ENCODE results near the gene NXN.
"Not testable (repeated sequence)": the region's sequence is repeated elsewhere in the genome, so short reads cannot be mapped to it uniquely, and the experiment has no call there.

Gene NXN

GRCh38 chr17:795276-795675 is 184.3 kb downstream of the NXN start:
- no peak overlapping the region for H3K4me3 Mint-ChIP-seq
- H3K9me3 Mint-ChIP-seq = no peaks in the 10 kb centered on the region
- H3K27me3 Mint-ChIP-seq = no peaks in the 10 kb centered on the region
- H3K36me3 Mint-ChIP-seq = peaks cover 2% of the 10 kb centered on the region
- H3K27ac Mint-ChIP-seq = no peak overlapping the region
- H3K4me1 Mint-ChIP-seq = peaks cover 6% of the 10 kb centered on the region

GRCh38 chr17:794876-795275 is 184.7 kb downstream of the NXN start:
- no peaks in the 10 kb centered on the region for H3K27me3 Mint-ChIP-seq
- H3K27ac Mint-ChIP-seq = no peak overlapping the region
- peaks cover 6% of the 10 kb centered on the region for H3K4me1 Mint-ChIP-seq
- H3K9me3 Mint-ChIP-seq = no peaks in the 10 kb centered on the region
- no peak overlapping the region for H3K4me3 Mint-ChIP-seq
- peaks cover 2% of the 10 kb centered on the region for H3K36me3 Mint-ChIP-seq

GRCh38 chr17:792277-792676 is 187.3 kb downstream of the NXN start:
- Mint-ChIP-seq H3K9me3 (no peaks in the 10 kb centered on the region), H3K27ac (no peak overlapping the region), H3K4me1 (peaks cover 7% of the 10 kb centered on the region), H3K36me3 (peaks cover 2% of the 10 kb centered on the region), H3K4me3 (no peak overlapping the region), H3K27me3 (no peaks in the 10 kb centered on the region)

- Mint-ChIP-seq H3K36me3 (peaks cover 4% of the 10 kb centered on the region), H3K4me3 (no peak overlapping the region), H3K27me3 (no peaks in the 10 kb centered on the region), H3K9me3 (no peaks in the 10 kb centered on the region), H3K27ac (no peak overlapping the region), H3K4me1 (peaks cover 10% of the 10 kb centered on the region)
Measured at GRCh38 chr17:791829-792228, 187.7 kb downstream of the NXN start.

- H3K27me3 Mint-ChIP-seq, H3K4me3 Mint-ChIP-seq, H3K27ac Mint-ChIP-seq, H3K36me3 Mint-ChIP-seq, H3K4me1 Mint-ChIP-seq, H3K9me3 Mint-ChIP-seq: not testable (repeated sequence)
Measured at GRCh38 chr17:790874-791247, 188.7 kb downstream of the NXN start.

- not testable (repeated sequence) for H3K27ac Mint-ChIP-seq, H3K36me3 Mint-ChIP-seq, H3K27me3 Mint-ChIP-seq, H3K9me3 Mint-ChIP-seq, H3K4me1 Mint-ChIP-seq, H3K4me3 Mint-ChIP-seq
Measured at GRCh38 chr17:789931-790873, 189.4 kb downstream of the NXN start.

- peaks cover 4% of the 10 kb centered on the region for H3K36me3 Mint-ChIP-seq
- peaks cover 10% of the 10 kb centered on the region for H3K4me1 Mint-ChIP-seq
- no peaks in the 10 kb centered on the region for H3K9me3 Mint-ChIP-seq
- H3K27ac Mint-ChIP-seq = peak overlapping the region; percentile 30
- no peaks in the 10 kb centered on the region for H3K27me3 Mint-ChIP-seq
- no peak overlapping the region for H3K4me3 Mint-ChIP-seq
Measured at GRCh38 chr17:789160-789840, 190.3 kb downstream of the NXN start.

GRCh38 chr17:788551-788950 is 191.0 kb downstream of the NXN start:
- Mint-ChIP-seq H3K4me1 (peaks cover 18% of the 10 kb centered on the region), H3K36me3 (peaks cover 8% of the 10 kb centered on the region), H3K27me3 (no peaks in the 10 kb centered on the region), H3K9me3 (no peaks in the 10 kb centered on the region), H3K4me3 (no peak overlapping the region), H3K27ac (no peak overlapping the region)

- Mint-ChIP-seq H3K27me3 (no peaks in the 10 kb centered on the region), H3K9me3 (no peaks in the 10 kb centered on the region), H3K4me3 (no peak overlapping the region), H3K36me3 (peaks cover 8% of the 10 kb centered on the region), H3K4me1 (peaks cover 26% of the 10 kb centered on the region), H3K27ac (no peak overlapping the region)
Measured at GRCh38 chr17:787641-788221, 191.8 kb downstream of the NXN start.

- H3K9me3 Mint-ChIP-seq, H3K27ac Mint-ChIP-seq, H3K36me3 Mint-ChIP-seq, H3K27me3 Mint-ChIP-seq, H3K4me3 Mint-ChIP-seq: not testable (repeated sequence)
- H3K4me1 Mint-ChIP-seq = peaks cover 34% of the 10 kb centered on the region
Measured at GRCh38 chr17:785901-786300, 193.7 kb downstream of the NXN start.

GRCh38 chr17:784143-784542 is 195.4 kb downstream of the NXN start:
- no peak overlapping the region for H3K27ac Mint-ChIP-seq
- peaks cover 8% of the 10 kb centered on the region for H3K36me3 Mint-ChIP-seq
- peak overlapping the region; percentile 98 for H3K4me3 Mint-ChIP-seq
- no peaks in the 10 kb centered on the region for H3K9me3 Mint-ChIP-seq
- no peaks in the 10 kb centered on the region for H3K27me3 Mint-ChIP-seq
- H3K4me1 Mint-ChIP-seq = peaks cover 39% of the 10 kb centered on the region

- H3K4me1 Mint-ChIP-seq = peaks cover 40% of the 10 kb centered on the region
- no peaks in the 10 kb centered on the region for H3K9me3 Mint-ChIP-seq
- peak within 1 kb of the TSS; percentile 94 for H3K27ac Mint-ChIP-seq
- peaks cover 6% of the 10 kb centered on the region for H3K36me3 Mint-ChIP-seq
- H3K4me3 Mint-ChIP-seq = peak within 1 kb of the TSS; percentile 98
- no peaks in the 10 kb centered on the region for H3K27me3 Mint-ChIP-seq
Measured at GRCh38 chr17:781805-782731, 197.5 kb downstream of the NXN start, which contains the start of the genes GLOD4 and MRM3. Gene GLOD4 (minus strand): TSS chr17:782280. CDS start chr17:782255, 25 bp downstream. Gene MRM3 (plus strand): TSS chr17:782353. CDS start chr17:782379, 26 bp downstream.

GRCh38 chr17:778096-778495 is 201.5 kb downstream of the NXN start:
- no peaks in the 10 kb centered on the region for H3K9me3 Mint-ChIP-seq
- peaks cover 27% of the 10 kb centered on the region for H3K4me1 Mint-ChIP-seq
- peaks cover 10% of the 10 kb centered on the region for H3K36me3 Mint-ChIP-seq
- no peak overlapping the region for H3K27ac Mint-ChIP-seq
- H3K4me3 Mint-ChIP-seq = no peak overlapping the region
- H3K27me3 Mint-ChIP-seq = no peaks in the 10 kb centered on the region

GRCh38 chr17:774313-774584 is 205.3 kb downstream of the NXN start:
- H3K4me3 Mint-ChIP-seq = no peak overlapping the region

More at GRCh38 chr17:774313-774584, 205.3 kb downstream of the NXN start:
- Mint-ChIP-seq H3K36me3 (peaks cover 23% of the 10 kb centered on the region), H3K9me3 (no peaks in the 10 kb centered on the region), H3K27me3 (no peaks in the 10 kb centered on the region), H3K27ac (no peak overlapping the region), H3K4me1 (peaks cover 10% of the 10 kb centered on the region)
